HepG2 (cell line): Measurements from ENCODE around the gene YIF1A. TPM values are rescaled to one million over a fixed set of nuclear protein-coding genes. Genes with fewer than 3 reads are reported as not detected.
A peak's percentile ranks its signal among the peaks of the same experiment; 100 is the strongest.

ENCODE experiments used
- ADNP ChIP-seq: sonication (generic); formaldehyde crosslinking; IDR thresholded peaks from 2 replicates; pipeline ENCODE4 v1.4.0; 2020; ENCODE audit warnings: missing genetic modification reagents
- ATF7-NPFF ChIP-seq: sonication (generic); formaldehyde crosslinking; IDR thresholded peaks from 2 replicates; pipeline ENCODE4 v1.8.1; 2023; ENCODE audit warnings: mild to moderate bottlenecking, low read depth, missing genetic modification reagents, moderate library complexity
- CCDC6 ChIP-seq: sonication (generic); formaldehyde crosslinking; IDR thresholded peaks from 2 replicates; pipeline ENCODE4 v1.8.1; 2022; ENCODE audit warnings: mild to moderate bottlenecking, missing genetic modification reagents, moderate library complexity
- HIC2 ChIP-seq: sonication (generic); formaldehyde crosslinking; IDR thresholded peaks from 2 replicates; pipeline ENCODE4 v1.9.0; 2022; ENCODE audit warnings: low read depth, missing genetic modification reagents
- HMGXB3 ChIP-seq: sonication (generic); formaldehyde crosslinking; IDR thresholded peaks from 2 replicates; pipeline ENCODE4 v1.4.0; 2020; ENCODE audit warnings: missing genetic modification reagents, borderline replicate concordance
- IKZF1 ChIP-seq: fragments of 450-650 bp; IDR thresholded peaks from 2 replicates; pipeline ENCODE4 v1.7.1; 2016
- MLX ChIP-seq: IDR thresholded peaks from 2 replicates; pipeline ENCODE4 v1.6.1; 2016
- MZF1 ChIP-seq: sonication (generic); formaldehyde crosslinking; IDR thresholded peaks from 2 replicates; pipeline ENCODE4 v1.8.1; 2023; ENCODE audit warnings: mild to moderate bottlenecking, missing genetic modification reagents, borderline replicate concordance
- RAD51 ChIP-seq: fragments of 450-650 bp; IDR thresholded peaks from 2 replicates; pipeline ENCODE4 v1.6.1; 2016; ENCODE audit warnings: borderline replicate concordance
- REL ChIP-seq: sonication (generic); formaldehyde crosslinking; conservative IDR thresholded peaks from 2 replicates; pipeline ENCODE4 v1.8.0; 2022; ENCODE audit warnings: mild to moderate bottlenecking, missing genetic modification reagents, moderate library complexity
- SALL2 ChIP-seq: sonication (generic); formaldehyde crosslinking; IDR thresholded peaks from 2 replicates; pipeline ENCODE4 v1.8.1; 2023; ENCODE audit warnings: mild to moderate bottlenecking, missing genetic modification reagents, inconsistent platforms
- SRSF1 ChIP-seq: fragments of 200-400 bp; formaldehyde crosslinking; optimal IDR thresholded peaks from 2 replicates; pipeline ENCODE3; 2017; ENCODE audit warnings: mild to moderate bottlenecking, low read depth, low read length, moderate library complexity
- TFE3 ChIP-seq: IDR thresholded peaks from 2 replicates; pipeline ENCODE4 v1.6.1; 2016
- ZNF326 ChIP-seq: sonication (generic); formaldehyde crosslinking; IDR thresholded peaks from 2 replicates; pipeline ENCODE4 v1.4.0; 2020; ENCODE audit warnings: missing genetic modification reagents, borderline replicate concordance
- ZNF674 ChIP-seq: sonication (generic); formaldehyde crosslinking; IDR thresholded peaks from 2 replicates; pipeline ENCODE4 v1.5.0; 2020; ENCODE audit warnings: low read depth, mild to moderate bottlenecking, missing genetic modification reagents
- ZNF777 ChIP-seq: sonication (generic); formaldehyde crosslinking; IDR thresholded peaks from 2 replicates; pipeline ENCODE4 v1.4.0; 2020; ENCODE audit warnings: missing genetic modification reagents
- polyA plus RNA-seq, 8 experiments: library from polyadenylated mRNA; depleted of rRNA in 3 of 8; stranded (reverse) in 7 of 8; unstranded in 1 of 8; fragments of >200 nt; fragmentation: Illumina TruSeq in 4 of 8; extraction: Trizol in 4 of 8; gene quantifications; 2 replicates each; pipeline versions ENCODE4 v1.2.1 to v1.2.3, GENCODE V29; 2011 to 2016; ENCODE audit warnings: low read depth in 4 of 8, missing spikeins in 1 of 8, mixed read lengths in 1 of 8; ENCODE audit not compliant: insufficient read depth in 1 of 8
- total RNA-seq, 5 experiments: library from RNA; depleted of rRNA; stranded (reverse); fragments of >200 nt; fragmentation: Illumina TruSeq; extraction: Trizol; gene quantifications; 2 replicates each; pipeline ENCODE4 v1.2.3, GENCODE V29; 2016; ENCODE audit warnings: low read depth in 1 of 5
- TF ChIP-seq, protein P1 (sequence below): sonication (generic); formaldehyde crosslinking; IDR thresholded peaks from 2 replicates; pipeline ENCODE4 v1.4.0; 2020; ENCODE audit warnings: mild to moderate bottlenecking, missing genetic modification reagents
- TF ChIP-seq, protein P2 (sequence below): sonication (generic); formaldehyde crosslinking; IDR thresholded peaks from 2 replicates; pipeline ENCODE4 v1.8.1; 2023; ENCODE audit warnings: mild to moderate bottlenecking, missing genetic modification reagents

Gene YIF1A
- total and polyA plus RNA-seq, 2 of the 13 experiments (the other 11 are each of a cell fraction or from before 2014, with no cell fraction given), result 133 to 145 TPM

DNA sequence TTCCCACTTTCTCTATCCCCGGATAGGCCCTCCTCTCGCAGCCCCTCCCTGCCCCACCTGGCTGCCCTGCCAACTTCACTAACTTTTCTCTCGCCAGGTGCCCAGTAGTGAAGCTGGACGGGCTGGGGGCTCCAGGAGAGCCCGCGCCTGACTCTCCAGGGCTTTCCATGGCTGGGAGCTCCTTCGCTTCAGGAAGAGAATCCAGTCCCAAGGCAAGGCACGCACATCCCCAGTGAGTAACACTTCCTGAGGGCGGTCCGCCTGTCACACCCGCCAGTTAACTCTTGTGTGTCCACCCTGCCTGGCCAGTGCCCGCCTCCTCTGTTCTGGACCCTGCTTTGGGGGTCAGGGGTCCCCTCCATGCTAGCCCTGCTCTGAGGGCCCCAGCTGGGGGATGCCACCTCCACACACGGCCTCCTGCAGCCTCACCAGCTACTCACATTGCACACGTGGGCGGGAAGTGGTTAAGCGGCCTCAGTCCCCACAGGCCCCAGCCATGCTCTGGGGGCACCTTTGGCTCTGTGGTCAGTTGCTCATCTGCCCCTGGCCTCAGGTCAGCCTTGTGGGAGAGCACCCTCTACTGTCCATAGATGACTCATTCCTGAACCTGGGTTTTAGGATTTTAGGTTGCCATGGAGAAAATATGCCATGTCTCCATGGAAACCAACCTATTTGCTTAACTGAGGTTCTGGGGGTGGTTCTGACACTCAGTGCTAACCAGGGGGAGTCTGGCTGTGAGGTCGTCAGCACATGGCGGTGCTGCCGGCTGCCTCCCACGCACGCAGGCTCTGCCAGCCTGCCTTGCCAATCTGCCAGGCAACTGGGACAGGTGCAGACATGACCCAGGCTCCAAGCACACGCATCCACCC, 47.5 kb upstream of the YIF1A start, which contains the start of gene RIN1 (continued):
- TF ChIP-seq MLX (CRISPR knock-in tag) (peak; percentile 67; the same call in 1 of the 2 replicates), ATF7-NPFF (0 out of 2 replicates have a peak, but pooled peaks have one; percentile 36), ZNF777 (CRISPR knock-in tag) (no peak), TFE3 (CRISPR knock-in tag) (peak; percentile 79; the same call in 1 of the 2 replicates), SALL2 (CRISPR knock-in tag) (0 out of 2 replicates have a peak, but pooled peaks have one; percentile 61), ZNF326 (CRISPR knock-in tag) (no peak), HIC2 (CRISPR knock-in tag) (peak; percentile 75; the same call in 1 of the 2 replicates), MZF1 (CRISPR knock-in tag) (0 out of 2 replicates have a peak, but pooled peaks have one; percentile 36), SRSF1 (peak; percentile 79), REL (CRISPR knock-in tag) (no peak), ADNP (CRISPR knock-in tag) (no peak), CCDC6 (CRISPR knock-in tag) (0 out of 2 replicates have a peak, but pooled peaks have one; percentile 48), IKZF1 (no peak), HMGXB3 (CRISPR knock-in tag) (peak; percentile 68; the same call in 1 of the 2 replicates), RAD51 (no peak), ZNF674 (CRISPR knock-in tag) (no peak)
- TF ChIP-seq, protein P1, sequence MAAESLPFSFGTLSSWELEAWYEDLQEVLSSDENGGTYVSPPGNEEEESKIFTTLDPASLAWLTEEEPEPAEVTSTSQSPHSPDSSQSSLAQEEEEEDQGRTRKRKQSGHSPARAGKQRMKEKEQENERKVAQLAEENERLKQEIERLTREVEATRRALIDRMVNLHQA (CRISPR knock-in tag), result no peak
- TF ChIP-seq, protein P2, sequence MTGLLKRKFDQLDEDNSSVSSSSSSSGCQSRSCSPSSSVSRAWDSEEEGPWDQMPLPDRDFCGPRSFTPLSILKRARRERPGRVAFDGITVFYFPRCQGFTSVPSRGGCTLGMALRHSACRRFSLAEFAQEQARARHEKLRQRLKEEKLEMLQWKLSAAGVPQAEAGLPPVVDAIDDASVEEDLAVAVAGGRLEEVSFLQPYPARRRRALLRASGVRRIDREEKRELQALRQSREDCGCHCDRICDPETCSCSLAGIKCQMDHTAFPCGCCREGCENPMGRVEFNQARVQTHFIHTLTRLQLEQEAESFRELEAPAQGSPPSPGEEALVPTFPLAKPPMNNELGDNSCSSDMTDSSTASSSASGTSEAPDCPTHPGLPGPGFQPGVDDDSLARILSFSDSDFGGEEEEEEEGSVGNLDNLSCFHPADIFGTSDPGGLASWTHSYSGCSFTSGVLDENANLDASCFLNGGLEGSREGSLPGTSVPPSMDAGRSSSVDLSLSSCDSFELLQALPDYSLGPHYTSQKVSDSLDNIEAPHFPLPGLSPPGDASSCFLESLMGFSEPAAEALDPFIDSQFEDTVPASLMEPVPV (CRISPR knock-in tag), result peak; percentile 70
